ENCODE results near the gene ENTPD1. TPM values are rescaled to one million over a fixed set of nuclear protein-coding genes. Genes with fewer than 3 reads are reported as not detected.

Gene ENTPD1
- total RNA-seq, 1 donor = 7.6 TPM

DNA sequence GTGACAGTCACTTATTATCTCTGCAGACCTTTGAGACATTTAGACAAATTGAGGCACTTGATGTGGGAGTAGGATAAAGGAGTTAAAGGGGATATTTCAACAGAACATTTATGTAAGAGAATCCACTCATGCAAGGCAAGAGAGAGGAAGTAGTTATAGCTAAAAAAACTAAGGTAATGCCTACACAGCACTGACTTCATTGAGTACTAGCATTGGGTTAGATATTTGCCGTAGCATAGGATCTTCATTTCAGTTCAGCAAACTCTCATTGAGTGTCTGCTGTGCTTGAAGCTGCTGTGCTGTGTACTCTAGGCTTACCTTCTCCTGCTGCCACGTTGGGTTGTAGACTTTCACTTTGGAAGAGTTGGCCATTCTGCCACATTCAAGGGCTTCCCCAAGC, 10.5 kb upstream of the ENTPD1 start:
- TF ChIP-seq, protein P1, sequence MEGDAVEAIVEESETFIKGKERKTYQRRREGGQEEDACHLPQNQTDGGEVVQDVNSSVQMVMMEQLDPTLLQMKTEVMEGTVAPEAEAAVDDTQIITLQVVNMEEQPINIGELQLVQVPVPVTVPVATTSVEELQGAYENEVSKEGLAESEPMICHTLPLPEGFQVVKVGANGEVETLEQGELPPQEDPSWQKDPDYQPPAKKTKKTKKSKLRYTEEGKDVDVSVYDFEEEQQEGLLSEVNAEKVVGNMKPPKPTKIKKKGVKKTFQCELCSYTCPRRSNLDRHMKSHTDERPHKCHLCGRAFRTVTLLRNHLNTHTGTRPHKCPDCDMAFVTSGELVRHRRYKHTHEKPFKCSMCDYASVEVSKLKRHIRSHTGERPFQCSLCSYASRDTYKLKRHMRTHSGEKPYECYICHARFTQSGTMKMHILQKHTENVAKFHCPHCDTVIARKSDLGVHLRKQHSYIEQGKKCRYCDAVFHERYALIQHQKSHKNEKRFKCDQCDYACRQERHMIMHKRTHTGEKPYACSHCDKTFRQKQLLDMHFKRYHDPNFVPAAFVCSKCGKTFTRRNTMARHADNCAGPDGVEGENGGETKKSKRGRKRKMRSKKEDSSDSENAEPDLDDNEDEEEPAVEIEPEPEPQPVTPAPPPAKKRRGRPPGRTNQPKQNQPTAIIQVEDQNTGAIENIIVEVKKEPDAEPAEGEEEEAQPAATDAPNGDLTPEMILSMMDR (IDR thresholded peaks at IDR 0.05; ENCODE audit: extremely low read depth, low read depth, low read length) = no peak
- no peaks in the 10 kb centered on the region for H4K20me1 ChIP-seq (ENCODE audit: insufficient read depth, low read length)
- no peaks in the 10 kb centered on the region for H3K36me3 ChIP-seq (ENCODE audit: insufficient read depth, low read length)
- no peaks in the 10 kb centered on the region for H3K27me3 ChIP-seq (ENCODE audit: insufficient read depth, low read length)
- H3K4me1 ChIP-seq (ENCODE audit: insufficient read depth, low read length) = peaks cover 8% of the 10 kb centered on the region
- H3K9me3 ChIP-seq (ENCODE audit: low read depth, low read length) = no peaks in the 10 kb centered on the region
- H3K4me3 ChIP-seq (ENCODE audit: insufficient read depth, low read length) = no peak overlapping the region
- H2AFZ ChIP-seq (ENCODE audit: low read length) = no peak overlapping the region
- H3K27ac ChIP-seq (ENCODE audit: low read depth, low read length) = no peak overlapping the region
- DNase-seq (ENCODE audit: insufficient read length, low spot score, missing footprints) = no peak
- no peaks in the 10 kb centered on the region for H3K79me2 ChIP-seq (ENCODE audit: insufficient read depth, low read length)
- H3K4me2 ChIP-seq (ENCODE audit: insufficient read depth, low read length) = no peak overlapping the region

DNA sequence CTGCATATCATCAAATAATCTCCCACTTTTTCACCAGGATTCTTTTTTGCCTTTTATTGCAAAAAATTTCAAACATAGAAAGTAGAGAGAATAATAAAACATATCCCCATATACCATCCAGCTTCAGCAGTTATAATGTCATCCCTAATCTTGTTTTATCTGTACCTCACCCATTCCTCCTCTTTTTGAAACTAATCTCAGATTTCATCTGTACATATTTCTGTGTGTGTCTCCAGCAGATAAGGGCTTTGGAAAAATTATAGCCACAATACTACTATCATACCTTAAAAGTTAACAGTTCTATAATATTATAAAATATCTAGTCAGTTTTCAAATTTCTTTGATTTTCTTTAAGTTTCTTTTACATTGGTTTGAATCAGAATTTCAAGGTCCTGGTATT, 7.6 kb upstream of the ENTPD1 start:
- no peak overlapping the region for H3K4me3 ChIP-seq (ENCODE audit: insufficient read depth, low read length)
- TF ChIP-seq, protein P1 (IDR thresholded peaks at IDR 0.05; ENCODE audit: extremely low read depth, low read depth, low read length) = no peak
- no peaks in the 10 kb centered on the region for H3K4me1 ChIP-seq (ENCODE audit: insufficient read depth, low read length)
- DNase-seq (ENCODE audit: insufficient read length, low spot score, missing footprints) = no peak
- no peaks in the 10 kb centered on the region for H3K9me3 ChIP-seq (ENCODE audit: low read depth, low read length)
- H4K20me1 ChIP-seq (ENCODE audit: insufficient read depth, low read length) = no peaks in the 10 kb centered on the region
- H2AFZ ChIP-seq (ENCODE audit: low read length) = no peak overlapping the region
- no peak overlapping the region for H3K27ac ChIP-seq (ENCODE audit: low read depth, low read length)
- no peak overlapping the region for H3K4me2 ChIP-seq (ENCODE audit: insufficient read depth, low read length)
- no peaks in the 10 kb centered on the region for H3K36me3 ChIP-seq (ENCODE audit: insufficient read depth, low read length)
- H3K79me2 ChIP-seq (ENCODE audit: insufficient read depth, low read length) = no peaks in the 10 kb centered on the region
- no peaks in the 10 kb centered on the region for H3K27me3 ChIP-seq (ENCODE audit: insufficient read depth, low read length)

DNA sequence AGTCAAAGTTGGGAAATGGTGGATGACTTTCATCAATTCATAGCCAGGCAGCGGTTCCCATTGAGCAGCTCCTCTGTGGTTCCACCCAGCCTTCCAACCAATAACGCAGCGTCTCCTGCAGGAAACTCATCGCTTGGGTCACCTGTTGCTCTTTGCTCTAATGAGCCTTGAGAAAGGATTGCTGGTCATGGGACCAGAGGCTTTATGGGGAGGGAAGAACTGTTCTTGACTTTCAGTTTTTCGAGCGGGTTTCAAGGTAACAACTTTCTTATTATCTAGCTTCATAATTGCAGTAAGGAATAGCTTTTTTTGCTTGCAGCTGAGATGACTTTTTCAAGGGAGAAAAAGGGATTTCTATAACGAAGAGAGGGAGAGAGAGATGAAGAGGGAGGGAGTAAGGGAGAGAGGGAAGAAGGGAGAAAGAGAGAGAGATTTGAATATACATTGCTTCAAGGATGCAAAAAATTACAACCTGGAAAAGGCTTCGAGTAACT, 405 bp upstream of the ENTPD1 start:
- Histone ChIP-seq H3K27me3 (ENCODE audit: insufficient read depth, low read length) (no peaks in the 10 kb centered on the region), H3K4me2 (ENCODE audit: insufficient read depth, low read length) (peak overlapping the region; percentile 71), H3K79me2 (ENCODE audit: insufficient read depth, low read length) (no peaks in the 10 kb centered on the region), H3K27ac (ENCODE audit: low read depth, low read length) (no peak overlapping the region), H3K9me3 (ENCODE audit: low read depth, low read length) (no peaks in the 10 kb centered on the region), H3K36me3 (ENCODE audit: insufficient read depth, low read length) (no peaks in the 10 kb centered on the region), H2AFZ (ENCODE audit: low read length) (peak overlapping the region; percentile 71), H4K20me1 (ENCODE audit: insufficient read depth, low read length) (no peaks in the 10 kb centered on the region), H3K4me1 (ENCODE audit: insufficient read depth, low read length) (no peaks in the 10 kb centered on the region), H3K4me3 (ENCODE audit: insufficient read depth, low read length) (peak overlapping the region; percentile 46)
- DNase-seq (ENCODE audit: insufficient read length, low spot score, missing footprints) = peak; percentile 29
- TF ChIP-seq, protein P1 (IDR thresholded peaks at IDR 0.05; ENCODE audit: extremely low read depth, low read depth, low read length) = no peak

DNA sequence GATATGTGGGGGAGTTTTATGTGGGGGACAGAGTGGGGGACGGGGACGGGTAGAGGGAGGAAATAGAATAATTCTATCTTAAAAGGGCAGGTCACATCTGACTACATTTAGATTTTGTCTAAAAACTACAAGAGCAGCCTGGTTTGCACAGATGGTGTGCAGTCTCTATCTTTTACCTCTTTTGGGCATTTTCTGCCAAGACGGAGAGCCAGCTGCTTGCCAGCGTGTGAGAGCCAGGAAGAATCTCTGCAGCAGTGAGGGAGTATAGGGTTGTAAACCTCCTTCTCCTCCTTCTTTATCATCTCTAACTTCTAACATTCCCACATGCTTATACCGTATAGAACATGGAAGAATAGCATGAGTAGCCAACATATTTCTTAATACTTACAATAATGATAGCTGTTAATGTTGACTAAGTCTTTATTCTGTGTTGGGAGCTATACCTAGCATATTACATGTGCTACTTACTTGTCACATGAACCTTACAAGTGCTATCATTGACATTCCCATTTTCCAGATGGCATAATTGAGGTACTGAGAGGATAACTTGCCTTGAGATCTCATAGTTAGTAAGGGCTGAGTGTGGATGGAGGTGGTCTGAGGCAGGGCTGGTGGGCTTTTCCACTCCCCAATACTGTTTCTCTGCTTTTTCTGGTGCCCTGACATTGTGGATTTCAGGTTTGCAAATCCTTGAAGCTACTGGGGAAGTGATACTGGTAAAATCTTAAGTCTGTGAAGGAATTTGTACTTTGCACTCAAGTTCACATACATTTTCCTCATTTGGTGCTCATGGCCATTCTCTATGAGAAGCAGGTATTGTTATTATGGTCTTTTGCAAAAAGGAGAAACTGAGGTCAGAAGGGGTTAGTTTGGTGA, 1.1 kb downstream of the ENTPD1 start:
- Histone ChIP-seq H3K79me2 (ENCODE audit: insufficient read depth, low read length) (no peaks in the 10 kb centered on the region), H3K9me3 (ENCODE audit: low read depth, low read length) (no peaks in the 10 kb centered on the region), H3K4me3 (ENCODE audit: insufficient read depth, low read length) (no peak overlapping the region), H3K27ac (ENCODE audit: low read depth, low read length) (no peak overlapping the region), H3K36me3 (ENCODE audit: insufficient read depth, low read length) (no peaks in the 10 kb centered on the region), H4K20me1 (ENCODE audit: insufficient read depth, low read length) (no peaks in the 10 kb centered on the region), H3K4me2 (ENCODE audit: insufficient read depth, low read length) (peak overlapping the region; percentile 71), H3K27me3 (ENCODE audit: insufficient read depth, low read length) (no peaks in the 10 kb centered on the region), H3K4me1 (ENCODE audit: insufficient read depth, low read length) (no peaks in the 10 kb centered on the region), H2AFZ (ENCODE audit: low read length) (no peak overlapping the region)
- TF ChIP-seq, protein P1 (IDR thresholded peaks at IDR 0.05; ENCODE audit: extremely low read depth, low read depth, low read length) = no peak
- DNase-seq (ENCODE audit: insufficient read length, low spot score, missing footprints) = no peak
